Natural killer cell (primary cell): Measurements from ENCODE around the gene PDXP. TPM values are rescaled to one million over a fixed set of nuclear protein-coding genes. Genes with fewer than 3 reads are reported as not detected.
A peak's percentile ranks its signal among the peaks of the same experiment; 100 is the strongest.

Experiments used
- ATAC-seq, 3 donors: fragments of 150-1000 bp in 2 of 3; fragments of 200-7000 bp in 1 of 3; cut with Tn5 transposase; 1 replicate in 1 of 3; 2 replicates in 2 of 3; pipeline ENCODE4 v1.10.0; 2021; ENCODE audit warnings: mild to moderate bottlenecking in 2 of 3, moderate library complexity in 2 of 3
- DNase-seq, 2 donors: peaks; one replicate each; pipeline versions ENCODE4 v3.0.0 to v3.0.0-alpha.2; 2013 to 2021; ENCODE audit warnings: mixed read lengths in 1 of 2
- H3K27ac ChIP-seq: one replicate; pipeline ENCODE4 v1.5.1; 2013; ENCODE audit warnings: mild to moderate bottlenecking, low read length
- H3K27me3 ChIP-seq: one replicate; pipeline ENCODE4 v1.6.1; 2013; ENCODE audit warnings: low read length; ENCODE audit not compliant: control insufficient read depth, insufficient read depth
- H3K36me3 ChIP-seq: one replicate; pipeline ENCODE4 v1.6.1; 2013; ENCODE audit warnings: low read length; ENCODE audit not compliant: control insufficient read depth, insufficient read depth
- H3K4me1 ChIP-seq: one replicate; pipeline ENCODE4 v1.6.1; 2013; ENCODE audit warnings: low read length; ENCODE audit not compliant: control insufficient read depth, insufficient read depth
- H3K4me3 ChIP-seq: one replicate; pipeline ENCODE4 v1.5.1; 2013; ENCODE audit warnings: low read length
- H3K9me3 ChIP-seq: one replicate; pipeline ENCODE4 v1.6.1; 2013; ENCODE audit warnings: low read length; ENCODE audit not compliant: control insufficient read depth, insufficient read depth
- H3K27ac Mint-ChIP-seq, 2 donors: one replicate each; pipeline ENCODE4 v1.8.0; 2022; ENCODE audit warnings: mild to moderate bottlenecking in 2 of 2, mixed read lengths in 2 of 2, moderate library complexity in 1 of 2
- H3K27me3 Mint-ChIP-seq, 2 donors: one replicate each; pipeline ENCODE4 v1.8.0; 2022; ENCODE audit warnings: low read depth in 2 of 2, mixed read lengths in 2 of 2
- H3K36me3 Mint-ChIP-seq: one replicate; pipeline ENCODE4 v1.8.0; 2022; ENCODE audit warnings: mixed read lengths
- H3K4me1 Mint-ChIP-seq, 2 donors: one replicate each; pipeline ENCODE4 v1.8.0; 2022; ENCODE audit warnings: mixed read lengths in 2 of 2
- H3K4me3 Mint-ChIP-seq: one replicate; pipeline ENCODE4 v1.8.0; 2022; ENCODE audit warnings: mild to moderate bottlenecking, moderate library complexity, mixed read lengths
- H3K9me3 Mint-ChIP-seq, 2 donors: one replicate each; pipeline ENCODE4 v1.8.0; 2022; ENCODE audit warnings: mixed read lengths in 2 of 2
- CTCF ChIP-seq: fragments of 200-600 bp; IDR thresholded peaks from one replicate; pipeline ENCODE4 v1.8.0; 2022; ENCODE audit warnings: antibody characterized with exemption
- WGBS: methylation state at CpG from one replicate; pipeline ENCODE4 v1.1.7; 2013; ENCODE audit warnings: missing lambda C conversion rate; ENCODE audit not compliant: insufficient coverage; 5-methylcytosine and 5-hydroxymethylcytosine counted together
- intact Hi-C: fragments of 100-400 bp; cut with micrococcal nuclease; formaldehyde crosslinking; loops from one replicate; pipeline ENCODE4 v1.14.2; 2022
- total RNA-seq, 4 donors: library from RNA; stranded (reverse); fragments of 120-200 nt in 1 of 4; gene quantifications; one replicate each; pipeline versions ENCODE4 v1.2.3 to v1.2.4, GENCODE V29; 2013 to 2022

The PDXP gene
- total RNA-seq, 3 donors from 2014 or later (not counting 1 experiment from before 2014, with no cell fraction given), result 8.3 to 14.2 (median 13.4) TPM

- no peaks in the 10 kb centered on the region for H3K9me3 Mint-ChIP-seq
- peak; percentile 89 to 90 for DNase-seq
- Histone ChIP-seq H3K4me3 (no peak within 1 kb of the TSS), H3K27ac (no peak within 1 kb of the TSS), H3K9me3 (no peaks in the 10 kb centered on the region), H3K27me3 (no peaks in the 10 kb centered on the region), H3K4me1 (peaks cover 26% of the 10 kb centered on the region), H3K36me3 (peaks cover 16% of the 10 kb centered on the region)
- peak; percentile 98 to 100 (median 99) for ATAC-seq
- H3K4me1 Mint-ChIP-seq, result peaks cover 25 to 28% of the 10 kb centered on the region in 2 donors
- peak within 1 kb of the TSS; percentile 56 for H3K4me3 Mint-ChIP-seq
- no peaks in the 10 kb centered on the region for H3K27me3 Mint-ChIP-seq
- TF ChIP-seq CTCF, result peak; percentile 45
- peak within 1 kb of the TSS; percentile 54 to 85 for H3K27ac Mint-ChIP-seq
- WGBS, result 21% methylated on average over 37 of the region's 39 CpGs
- no peaks in the 10 kb centered on the region for H3K36me3 Mint-ChIP-seq
- intact Hi-C loops, result loop anchor here (1.0 to 5.0 kb wide), 3 partner anchors 11 to 90 kb away; partner anchors contain the start of genes GGA1, NOL12 and PDXP
Measured at GRCh38 chr22:37696657-37697537, 38.4 kb downstream of the PDXP start, which contains the start of gene TRIOBP. Gene TRIOBP, plus strand, starts transcription at chr22:37697048. Its CDS starts 4,318 bp downstream, at chr22:37701366.

- H3K4me1 ChIP-seq, result peaks cover 31% of the 10 kb centered on the region
- H3K27ac ChIP-seq, result no peak overlapping the region
- DNase-seq (peak in 1 of 2 donors; percentile 6), ATAC-seq (no peak)
- no peaks in the 10 kb centered on the region for H3K27me3 ChIP-seq
- Mint-ChIP-seq H3K4me1 (peaks cover 25 to 28% of the 10 kb centered on the region in 2 donors), H3K4me3 (no peak overlapping the region), H3K36me3 (no peaks in the 10 kb centered on the region), H3K27ac (no peak overlapping the region), H3K9me3 (no peaks in the 10 kb centered on the region), H3K27me3 (no peaks in the 10 kb centered on the region)
- H3K36me3 ChIP-seq, result peaks cover 12% of the 10 kb centered on the region
- no peaks in the 10 kb centered on the region for H3K9me3 ChIP-seq
- H3K4me3 ChIP-seq, result no peak overlapping the region
- WGBS, result 72% methylated on average over 3 of the region's 3 CpGs
- intact Hi-C loops, result loop anchor here (5.0 kb wide), 1 partner anchor 90 kb away; the partner anchor contains the start of gene GGA1
- no peak for TF ChIP-seq CTCF
Measured at GRCh38 chr22:37697538-37697835, 39.0 kb downstream of the PDXP start.

GRCh38 chr22:37701141-37701786 lies 42.7 kb downstream of the PDXP start:
- H3K4me3 ChIP-seq, result no peak overlapping the region

More at GRCh38 chr22:37701141-37701786, 42.7 kb downstream of the PDXP start:
- peaks cover 20% of the 10 kb centered on the region in 2 donors for H3K4me1 Mint-ChIP-seq
- H3K36me3 Mint-ChIP-seq, result no peaks in the 10 kb centered on the region
- peaks cover 30% of the 10 kb centered on the region for H3K4me1 ChIP-seq
- no peak for ATAC-seq
- no peak for TF ChIP-seq CTCF
- intact Hi-C loops, result no loop called here
- peak overlapping the region; percentile 40 for H3K27ac ChIP-seq
- no peaks in the 10 kb centered on the region for H3K9me3 Mint-ChIP-seq
- H3K9me3 ChIP-seq, result no peaks in the 10 kb centered on the region
- no peaks in the 10 kb centered on the region for H3K36me3 ChIP-seq
- peak overlapping the region; percentile 52 for H3K4me3 Mint-ChIP-seq
- no peak for DNase-seq
- H3K27me3 ChIP-seq, result no peaks in the 10 kb centered on the region
- WGBS, result 42% methylated on average over 8 of the region's 8 CpGs
- peak overlapping the region; percentile 67 to 76 for H3K27ac Mint-ChIP-seq
- H3K27me3 Mint-ChIP-seq, result no peaks in the 10 kb centered on the region
